Common myeloid progenitor, CD34-positive (primary cell): ENCODE results near the gene ACVRL1. TPM values are rescaled to one million over a fixed set of nuclear protein-coding genes. Genes with fewer than 3 reads are reported as not detected.

Experiments used
- CTCF ChIA-PET: fragments of 350-600 bp; sonication (Branson Sonifier 250); formaldehyde crosslinking; loops from one replicate; lab custom pipeline; 2021; ENCODE audit warnings: antibody characterized with exemption; lab: Charles Lee
- POLR2A ChIA-PET: fragments of 350-600 bp; sonication (Branson Sonifier 250); formaldehyde crosslinking; loops from one replicate; lab custom pipeline; 2021; ENCODE audit warnings: antibody characterized with exemption; lab: Charles Lee
- DNase-seq, 3 donors: peaks; one replicate each; pipeline versions ENCODE4 v3.0.0 to v3.0.0-alpha.2; 2013
- H3K27ac ChIP-seq, 2 experiments: 1 replicate in 1 of 2; 2 replicates in 1 of 2; pipeline ENCODE4 v1.7.0; 2013; ENCODE audit warnings: inconsistent platforms in 2 of 2, low read length in 2 of 2, mild to moderate bottlenecking in 2 of 2, low read depth in 1 of 2, moderate library complexity in 1 of 2; ENCODE audit not compliant: severe bottlenecking in 2 of 2, insufficient read depth in 1 of 2, poor library complexity in 1 of 2
- H3K27me3 ChIP-seq, 5 experiments: replicated peaks in 2 of 5; 1 replicate in 3 of 5; 2 replicates in 2 of 5; pipeline versions ENCODE4 v1.6.1 to v1.7.0; 2013; ENCODE audit warnings: low read length in 4 of 5, mild to moderate bottlenecking in 2 of 5, moderate library complexity in 2 of 5, inconsistent platforms in 1 of 5; ENCODE audit not compliant: insufficient read depth in 5 of 5, control insufficient read depth in 4 of 5
- H3K36me3 ChIP-seq, 4 experiments: 1 replicate in 2 of 4; 2 replicates in 2 of 4; pipeline versions ENCODE4 v1.6.1 to v1.7.0; 2013; ENCODE audit warnings: low read length in 3 of 4, control low read depth in 1 of 4, mild to moderate bottlenecking in 1 of 4; ENCODE audit not compliant: control insufficient read depth in 4 of 4, insufficient read depth in 4 of 4
- H3K4me1 ChIP-seq, 4 experiments: 1 replicate in 3 of 4; 2 replicates in 1 of 4; pipeline versions ENCODE4 v1.6.1 to v1.7.1; 2013; ENCODE audit warnings: low read length in 3 of 4, mild to moderate bottlenecking in 3 of 4, control low read depth in 1 of 4, inconsistent platforms in 1 of 4, moderate library complexity in 1 of 4; ENCODE audit not compliant: control insufficient read depth in 4 of 4, insufficient read depth in 4 of 4; ENCODE audit errors: control extremely low read depth in 1 of 4
- H3K4me3 ChIP-seq, 7 experiments: 1 replicate in 4 of 7; 2 replicates in 3 of 7; pipeline versions ENCODE4 v1.5.1 to v1.7.0; 2013; ENCODE audit warnings: mild to moderate bottlenecking in 7 of 7, low read length in 6 of 7, moderate library complexity in 6 of 7, inconsistent platforms in 2 of 7, low read depth in 2 of 7, control low read depth in 1 of 7; ENCODE audit not compliant: insufficient read depth in 4 of 7, control insufficient read depth in 1 of 7; ENCODE audit errors: extremely low read depth in 1 of 7
- H3K9me3 ChIP-seq, 5 experiments: 1 replicate in 4 of 5; 2 replicates in 1 of 5; pipeline versions ENCODE4 v1.6.1 to v1.7.1; 2013; ENCODE audit warnings: low read length in 4 of 5, mild to moderate bottlenecking in 2 of 5, inconsistent platforms in 1 of 5, low read depth in 1 of 5, moderate library complexity in 1 of 5; ENCODE audit not compliant: control insufficient read depth in 4 of 5, insufficient read depth in 2 of 5; ENCODE audit errors: control extremely low read depth in 1 of 5
- WGBS: methylation state at CpG from one replicate; pipeline ENCODE4 v1.1.5; 2013; ENCODE audit not compliant: insufficient coverage; 5-methylcytosine and 5-hydroxymethylcytosine counted together
- polyA plus RNA-seq: library from polyadenylated mRNA; unstranded; fragments of 120-200 nt; gene quantifications from one replicate; pipeline ENCODE4 v1.2.1, GENCODE V29; 2013

Gene ACVRL1
- polyA plus RNA-seq: not detected

DNA sequence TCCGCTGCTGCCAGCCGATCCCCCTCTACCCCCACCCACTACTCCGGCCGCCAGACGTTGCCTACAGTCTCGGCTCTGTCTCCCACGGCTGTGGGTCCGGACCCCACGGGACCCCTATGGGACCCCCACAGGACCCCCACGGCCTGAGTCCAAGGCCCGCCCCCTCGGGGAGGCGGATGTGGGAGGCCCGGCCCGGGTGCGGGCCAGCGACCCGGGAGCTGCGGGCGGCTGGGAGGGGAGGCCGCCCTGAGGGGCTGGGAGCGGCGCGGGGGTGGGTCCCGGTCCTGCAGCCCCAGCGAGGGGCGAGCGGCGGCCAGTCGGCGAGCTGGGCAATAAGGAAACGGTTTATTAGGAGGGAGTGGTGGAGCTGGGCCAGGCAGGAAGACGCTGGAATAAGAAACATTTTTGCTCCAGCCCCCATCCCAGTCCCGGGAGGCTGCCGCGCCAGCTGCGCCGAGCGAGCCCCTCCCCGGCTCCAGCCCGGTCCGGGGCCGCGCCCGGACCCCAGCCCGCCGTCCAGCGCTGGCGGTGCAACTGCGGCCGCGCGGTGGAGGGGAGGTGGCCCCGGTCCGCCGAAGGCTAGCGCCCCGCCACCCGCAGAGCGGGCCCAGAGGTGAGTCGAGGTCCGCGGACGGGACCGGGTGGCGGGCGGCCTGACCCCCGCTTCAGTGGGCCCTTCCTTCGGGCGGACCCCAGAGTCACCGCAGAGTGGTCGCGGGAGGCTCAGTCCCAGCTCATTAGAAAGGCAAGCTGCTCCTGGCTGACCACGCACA is at the start of gene ACVRL1:
Gene ACVRL1, plus strand, starts transcription at position 422 of the 773 bp plus-strand sequence. CDS start 4,971 bp downstream, outside the sequence.
- no peak for DNase-seq
- Histone ChIP-seq H3K4me1 (peaks cover 6 to 29% (median 25%) of the 10 kb centered on the region in 4 experiments), H3K27me3 (peaks cover 0 to 33% (median 6%) of the 10 kb centered on the region in 5 experiments), H3K4me3 (peak within 1 kb of the TSS in 6 of 7 experiments; percentile 5 to 63 (median 42)), H3K27ac (no peak within 1 kb of the TSS), H3K9me3 (no peaks in the 10 kb centered on the region), H3K36me3 (no peaks in the 10 kb centered on the region)
- ChIA-PET CTCF (interaction anchor here (1.0 to 4.6 kb wide), 8 partner anchors 11 to 65 kb away, joined by 3 to 25 read pairs (median 3); no protein-coding TSS in a partner anchor), POLR2A (no interaction called here)
- WGBS: 13% methylated on average over 56 of the region's 74 CpGs

DNA sequence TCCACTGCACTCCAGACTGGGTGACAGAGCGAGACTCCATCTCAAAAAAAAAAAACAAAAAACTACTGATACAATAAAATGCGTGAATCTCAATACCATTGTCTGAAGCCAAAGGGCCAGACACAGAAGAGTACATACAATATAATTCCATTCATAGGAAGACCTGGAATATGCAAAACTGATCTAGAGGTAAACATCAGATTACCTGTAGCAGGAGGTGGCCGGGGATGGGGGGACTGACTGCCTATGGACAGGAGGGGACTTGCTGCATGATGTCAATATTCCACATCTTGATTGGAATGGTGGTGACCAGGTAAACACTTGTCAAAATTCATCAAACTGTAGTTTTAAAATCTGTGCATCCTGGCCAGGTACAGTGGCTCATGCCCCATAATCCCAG is 46.3 kb upstream of the ACVRL1 start:
- CTCF ChIA-PET: interaction anchor here (0.9 to 10.4 kb wide), 3 partner anchors 9 to 11 kb away, joined by 4 to 88 read pairs (median 5); no protein-coding TSS in a partner anchor
- WGBS: 100% methylated on average over 3 of the region's 3 CpGs
- POLR2A ChIA-PET: no interaction called here

DNA sequence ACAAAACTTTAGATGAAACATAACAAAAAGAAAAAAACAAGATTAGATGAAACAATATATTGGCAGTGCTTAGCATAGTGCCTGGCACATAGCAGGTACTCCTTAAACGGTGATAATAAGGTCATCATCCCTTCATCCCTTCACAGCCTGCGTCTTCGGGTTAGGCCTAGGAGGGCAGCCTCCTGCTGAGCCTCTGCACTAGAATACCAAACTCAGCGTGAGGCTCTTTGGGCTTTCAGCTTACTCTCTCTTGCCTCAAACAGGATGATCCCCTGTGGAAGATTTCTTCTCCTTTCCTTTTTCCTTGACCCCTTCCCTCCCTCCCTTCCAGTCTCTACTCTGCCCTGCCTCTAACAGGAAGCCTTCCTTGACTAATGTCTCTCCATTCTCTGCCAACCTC is 44.4 kb upstream of the ACVRL1 start:
- Histone ChIP-seq H3K27ac (no peak overlapping the region), H3K4me1 (peaks cover 0 to 30% (median 23%) of the 10 kb centered on the region in 4 experiments), H3K9me3 (no peaks in the 10 kb centered on the region), H3K36me3 (no peaks in the 10 kb centered on the region), H3K27me3 (peaks cover 0 to 25% (median 14%) of the 10 kb centered on the region in 5 experiments), H3K4me3 (peak overlapping the region in 1 of 7 experiments; percentile 74)
- no peak for DNase-seq
- POLR2A ChIA-PET: no interaction called here
- CTCF ChIA-PET: interaction anchor here (1.1 to 10.4 kb wide), 4 partner anchors 9 to 43 kb away, joined by 4 to 88 read pairs (median 8); no protein-coding TSS in a partner anchor
- WGBS: 91% methylated on average over 4 of the region's 4 CpGs

More for the DNA sequence above, 46.3 kb upstream of the ACVRL1 start:
- no peak for DNase-seq
- H3K4me1 ChIP-seq: peaks cover 0 to 21% (median 19%) of the 10 kb centered on the region in 4 experiments
- H3K36me3 ChIP-seq: no peaks in the 10 kb centered on the region
- no peaks in the 10 kb centered on the region for H3K9me3 ChIP-seq
- no peak overlapping the region for H3K27ac ChIP-seq
- peaks cover 0 to 22% (median 14%) of the 10 kb centered on the region in 5 experiments for H3K27me3 ChIP-seq
- no peak overlapping the region for H3K4me3 ChIP-seq

DNA sequence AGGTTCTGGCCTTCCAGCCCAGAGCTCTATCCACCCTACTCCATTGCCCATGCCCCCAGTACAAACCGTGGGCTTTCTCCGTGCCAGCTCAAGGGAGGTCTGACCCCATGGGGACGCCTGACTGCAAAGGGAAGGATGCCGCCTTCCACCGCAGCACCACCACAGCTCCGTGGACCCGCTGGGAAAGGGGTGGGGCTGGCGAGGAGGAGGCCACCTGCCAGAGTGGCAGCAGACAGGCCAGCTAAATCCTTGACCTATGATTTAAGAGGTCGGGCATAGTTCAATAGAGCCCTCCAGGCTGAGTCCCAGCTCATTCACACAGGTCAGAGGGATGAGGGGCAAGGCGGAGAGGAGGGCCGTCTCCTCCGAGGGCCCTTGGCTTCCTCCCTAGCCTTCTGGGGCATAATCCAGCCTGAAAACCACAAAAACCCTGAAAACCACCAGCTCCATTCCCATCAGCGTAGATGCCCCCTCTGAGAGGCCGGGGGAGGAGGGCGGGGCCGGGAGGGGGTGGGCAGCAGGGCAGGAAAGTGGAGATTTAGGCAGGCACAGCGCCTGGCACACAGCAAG is 43.9 kb upstream of the ACVRL1 start:
- Histone ChIP-seq H3K4me3 (peak overlapping the region in 6 of 7 experiments; percentile 19 to 74 (median 44)), H3K9me3 (no peaks in the 10 kb centered on the region), H3K27ac (no peak overlapping the region), H3K4me1 (peaks cover 0 to 35% (median 28%) of the 10 kb centered on the region in 4 experiments), H3K36me3 (no peaks in the 10 kb centered on the region), H3K27me3 (peaks cover 0 to 30% (median 14%) of the 10 kb centered on the region in 5 experiments)
- ChIA-PET CTCF (interaction anchor here (0.9 to 10.4 kb wide), 7 partner anchors 9 to 43 kb away, joined by 3 to 88 read pairs (median 5); no protein-coding TSS in a partner anchor), POLR2A (interaction anchor here (0.5 kb wide), 1 partner anchor 50 kb away, joined by 4 read pairs; no protein-coding TSS in a partner anchor)
- peak; percentile 16 to 65 (median 62) for DNase-seq
- WGBS: 0% methylated on average over 10 of the region's 17 CpGs

DNA sequence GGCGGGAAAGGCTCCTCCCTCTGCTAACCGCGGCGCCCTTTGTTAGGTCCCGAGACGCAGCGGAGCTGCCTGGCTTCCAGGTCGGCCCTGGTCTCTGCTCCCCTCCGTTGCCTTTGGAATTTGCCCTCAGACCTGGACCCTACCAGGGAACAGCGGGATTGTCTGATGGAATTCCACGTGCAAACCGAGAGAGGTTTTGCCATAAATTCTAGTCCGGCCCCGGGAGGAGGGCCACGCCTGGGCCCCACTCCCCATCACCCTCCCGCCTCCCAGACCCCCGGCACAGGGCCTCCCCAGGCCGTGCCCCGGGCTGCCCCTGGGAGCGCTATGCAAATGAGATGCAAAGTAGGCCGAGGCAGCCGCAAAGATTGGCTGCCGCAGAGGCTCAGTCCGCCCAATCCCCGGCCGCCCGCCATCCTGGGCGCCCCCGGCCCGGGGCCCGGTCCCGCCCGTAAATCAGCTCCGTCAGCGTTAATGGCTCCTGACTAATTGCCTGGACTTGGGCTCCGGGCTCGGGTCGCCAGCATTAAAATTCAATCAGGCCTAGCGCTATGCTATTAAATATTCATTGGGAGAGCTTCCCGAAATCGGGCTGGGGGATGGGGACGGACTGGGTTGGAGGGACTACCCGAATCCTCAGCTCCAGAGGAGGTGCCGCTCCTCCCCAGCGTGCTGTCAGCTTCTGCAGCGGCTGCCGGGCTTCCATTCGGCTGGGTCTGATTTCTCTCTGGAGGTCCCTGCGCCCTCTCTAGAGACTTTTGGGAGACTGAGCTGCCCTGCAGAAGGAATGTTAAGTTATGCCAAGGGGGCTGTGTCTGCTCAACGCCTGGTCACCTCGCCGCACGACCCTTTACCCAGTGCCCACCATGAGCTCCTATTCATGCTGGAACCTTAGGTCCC is 43.1 kb upstream of the ACVRL1 start:
- peak overlapping the region in 6 of 7 experiments; percentile 19 to 74 (median 44) for H3K4me3 ChIP-seq
- 13% methylated on average over 48 of the region's 53 CpGs for WGBS
- ChIA-PET POLR2A (no interaction called here), CTCF (interaction anchor here (0.9 to 10.4 kb wide), 7 partner anchors 8 to 44 kb away, joined by 3 to 88 read pairs (median 5); no protein-coding TSS in a partner anchor)
- no peaks in the 10 kb centered on the region for H3K9me3 ChIP-seq
- DNase-seq: peak; percentile 24 to 54 (median 45)
- no peaks in the 10 kb centered on the region for H3K36me3 ChIP-seq
- no peak overlapping the region for H3K27ac ChIP-seq
- peaks cover 0 to 32% (median 14%) of the 10 kb centered on the region in 5 experiments for H3K27me3 ChIP-seq
- H3K4me1 ChIP-seq: peaks cover 0 to 42% (median 35%) of the 10 kb centered on the region in 4 experiments
